ENCODE data around the gene PLCH1. TPM values are rescaled to one million over a fixed set of nuclear protein-coding genes. Genes with fewer than 3 reads are reported as not detected.

PLCH1 gene
- total and polyA plus RNA-seq, 2 of the 13 experiments (the other 11 are each of a cell fraction or from before 2014, with no cell fraction given) = 2.0 to 3.0 TPM

DNA sequence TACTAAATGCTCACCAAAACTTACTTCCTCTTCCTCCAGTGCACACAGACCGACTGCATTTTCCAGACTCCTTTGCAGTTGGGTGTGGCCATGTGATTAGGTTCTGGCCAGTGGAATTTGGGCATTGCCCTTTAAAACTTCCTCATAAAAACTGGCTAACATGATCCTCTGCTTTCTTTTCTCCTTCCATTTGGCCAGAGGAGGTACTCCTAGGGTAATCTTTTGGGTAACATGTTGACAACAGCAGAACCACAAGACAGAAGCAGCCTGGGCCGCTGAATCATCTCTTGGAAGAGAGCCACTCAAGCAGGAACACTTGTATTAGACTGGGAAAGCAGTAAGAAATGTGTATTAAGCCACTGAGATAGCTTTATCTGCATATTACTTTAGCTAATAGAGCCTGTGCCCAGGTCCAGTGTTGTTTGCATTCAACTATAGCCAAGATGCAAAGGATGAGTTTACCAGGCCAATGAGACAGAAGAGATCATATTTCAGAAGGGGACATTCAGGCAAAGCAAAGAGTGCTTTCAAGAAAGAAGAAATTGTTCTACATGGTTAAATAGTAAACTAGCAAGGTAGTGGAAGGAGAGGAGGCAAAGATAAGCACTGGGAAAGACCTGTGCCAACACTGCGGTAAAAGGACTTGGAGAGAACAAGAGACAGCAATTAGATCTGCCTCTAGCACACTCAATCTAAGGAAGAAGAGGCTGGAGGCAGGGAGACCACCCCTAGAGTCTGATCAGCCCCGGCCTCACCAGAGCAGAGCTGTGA lies 79.8 kb downstream of the PLCH1 start (continued):
- TF ChIP-seq, protein P1, sequence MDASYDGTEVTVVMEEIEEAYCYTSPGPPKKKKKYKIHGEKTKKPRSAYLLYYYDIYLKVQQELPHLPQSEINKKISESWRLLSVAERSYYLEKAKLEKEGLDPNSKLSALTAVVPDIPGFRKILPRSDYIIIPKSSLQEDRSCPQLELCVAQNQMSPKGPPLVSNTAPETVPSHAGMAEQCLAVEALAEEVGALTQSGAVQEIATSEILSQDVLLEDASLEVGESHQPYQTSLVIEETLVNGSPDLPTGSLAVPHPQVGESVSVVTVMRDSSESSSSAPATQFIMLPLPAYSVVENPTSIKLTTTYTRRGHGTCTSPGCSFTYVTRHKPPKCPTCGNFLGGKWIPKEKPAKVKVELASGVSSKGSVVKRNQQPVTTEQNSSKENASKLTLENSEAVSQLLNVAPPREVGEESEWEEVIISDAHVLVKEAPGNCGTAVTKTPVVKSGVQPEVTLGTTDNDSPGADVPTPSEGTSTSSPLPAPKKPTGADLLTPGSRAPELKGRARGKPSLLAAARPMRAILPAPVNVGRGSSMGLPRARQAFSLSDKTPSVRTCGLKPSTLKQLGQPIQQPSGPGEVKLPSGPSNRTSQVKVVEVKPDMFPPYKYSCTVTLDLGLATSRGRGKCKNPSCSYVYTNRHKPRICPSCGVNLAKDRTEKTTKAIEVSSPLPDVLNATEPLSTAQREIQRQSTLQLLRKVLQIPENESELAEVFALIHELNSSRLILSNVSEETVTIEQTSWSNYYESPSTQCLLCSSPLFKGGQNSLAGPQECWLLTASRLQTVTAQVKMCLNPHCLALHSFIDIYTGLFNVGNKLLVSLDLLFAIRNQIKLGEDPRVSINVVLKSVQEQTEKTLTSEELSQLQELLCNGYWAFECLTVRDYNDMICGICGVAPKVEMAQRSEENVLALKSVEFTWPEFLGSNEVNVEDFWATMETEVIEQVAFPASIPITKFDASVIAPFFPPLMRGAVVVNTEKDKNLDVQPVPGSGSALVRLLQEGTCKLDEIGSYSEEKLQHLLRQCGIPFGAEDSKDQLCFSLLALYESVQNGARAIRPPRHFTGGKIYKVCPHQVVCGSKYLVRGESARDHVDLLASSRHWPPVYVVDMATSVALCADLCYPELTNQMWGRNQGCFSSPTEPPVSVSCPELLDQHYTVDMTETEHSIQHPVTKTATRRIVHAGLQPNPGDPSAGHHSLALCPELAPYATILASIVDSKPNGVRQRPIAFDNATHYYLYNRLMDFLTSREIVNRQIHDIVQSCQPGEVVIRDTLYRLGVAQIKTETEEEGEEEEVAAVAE (CRISPR knock-in tag; IDR thresholded peaks at IDR 0.05; ENCODE audit: borderline replicate concordance) = no peak
- TF ChIP-seq ZNF451 (CRISPR knock-in tag; IDR thresholded peaks at IDR 0.05) (no peak), RXRA (CRISPR knock-in tag; IDR thresholded peaks at IDR 0.05) (no peak), SATB2 (CRISPR knock-in tag; IDR thresholded peaks at IDR 0.05) (no peak), FOSL1 (CRISPR knock-in tag; IDR thresholded peaks at IDR 0.05; ENCODE audit: borderline replicate concordance) (no peak), ATM (IDR thresholded peaks at IDR 0.05; ENCODE audit: borderline replicate concordance) (no peak), NFKBIZ (CRISPR knock-in tag; IDR thresholded peaks at IDR 0.05) (no peak), ZNF101 (CRISPR knock-in tag; IDR thresholded peaks at IDR 0.05; ENCODE audit: borderline replicate concordance, low read depth) (no peak), HNRNPL (IDR thresholded peaks at IDR 0.05; ENCODE audit: low read depth, low read length) (no peak), NFKB2 (CRISPR knock-in tag; IDR thresholded peaks at IDR 0.05; ENCODE audit: borderline replicate concordance) (no peak), ZFP90 (CRISPR knock-in tag; IDR thresholded peaks at IDR 0.05; ENCODE audit: borderline replicate concordance) (no peak), ETV6 (CRISPR knock-in tag; conservative IDR thresholded peaks at IDR 0.05) (no peak), MAFK (conservative IDR thresholded peaks at IDR 0.05 in 1 of 2, IDR thresholded peaks at IDR 0.05 in 1 of 2; ENCODE audit: low read length in 2 of 2) (no peak), ZC3H4 (CRISPR knock-in tag; IDR thresholded peaks at IDR 0.05; ENCODE audit: borderline replicate concordance) (no peak), CAMTA2 (CRISPR knock-in tag; IDR thresholded peaks at IDR 0.05; ENCODE audit: borderline replicate concordance) (no peak), RFX3 (CRISPR knock-in tag; IDR thresholded peaks at IDR 0.05) (no peak), RAD21 (CRISPR knock-in tag; IDR thresholded peaks at IDR 0.05) (no peak), ZSCAN20 (CRISPR knock-in tag; IDR thresholded peaks at IDR 0.05; ENCODE audit: borderline replicate concordance) (no peak)
- TF ChIP-seq, protein P2, sequence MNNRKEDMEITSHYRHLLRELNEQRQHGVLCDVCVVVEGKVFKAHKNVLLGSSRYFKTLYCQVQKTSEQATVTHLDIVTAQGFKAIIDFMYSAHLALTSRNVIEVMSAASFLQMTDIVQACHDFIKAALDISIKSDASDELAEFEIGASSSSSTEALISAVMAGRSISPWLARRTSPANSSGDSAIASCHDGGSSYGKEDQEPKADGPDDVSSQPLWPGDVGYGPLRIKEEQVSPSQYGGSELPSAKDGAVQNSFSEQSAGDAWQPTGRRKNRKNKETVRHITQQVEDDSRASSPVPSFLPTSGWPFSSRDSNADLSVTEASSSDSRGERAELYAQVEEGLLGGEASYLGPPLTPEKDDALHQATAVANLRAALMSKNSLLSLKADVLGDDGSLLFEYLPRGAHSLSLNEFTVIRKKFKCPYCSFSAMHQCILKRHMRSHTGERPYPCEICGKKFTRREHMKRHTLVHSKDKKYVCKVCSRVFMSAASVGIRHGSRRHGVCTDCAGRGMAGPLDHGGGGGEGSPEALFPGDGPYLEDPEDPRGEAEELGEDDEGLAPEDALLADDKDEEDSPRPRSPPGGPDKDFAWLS (CRISPR knock-in tag; IDR thresholded peaks at IDR 0.05; ENCODE audit: borderline replicate concordance) = no peak
- TF ChIP-seq, protein P3, sequence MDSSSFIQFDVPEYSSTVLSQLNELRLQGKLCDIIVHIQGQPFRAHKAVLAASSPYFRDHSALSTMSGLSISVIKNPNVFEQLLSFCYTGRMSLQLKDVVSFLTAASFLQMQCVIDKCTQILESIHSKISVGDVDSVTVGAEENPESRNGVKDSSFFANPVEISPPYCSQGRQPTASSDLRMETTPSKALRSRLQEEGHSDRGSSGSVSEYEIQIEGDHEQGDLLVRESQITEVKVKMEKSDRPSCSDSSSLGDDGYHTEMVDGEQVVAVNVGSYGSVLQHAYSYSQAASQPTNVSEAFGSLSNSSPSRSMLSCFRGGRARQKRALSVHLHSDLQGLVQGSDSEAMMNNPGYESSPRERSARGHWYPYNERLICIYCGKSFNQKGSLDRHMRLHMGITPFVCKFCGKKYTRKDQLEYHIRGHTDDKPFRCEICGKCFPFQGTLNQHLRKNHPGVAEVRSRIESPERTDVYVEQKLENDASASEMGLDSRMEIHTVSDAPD (CRISPR knock-in tag; IDR thresholded peaks at IDR 0.05) = 0 out of 2 replicates have a peak, but pooled peaks have one; percentile 24
- TF ChIP-seq, protein P4, sequence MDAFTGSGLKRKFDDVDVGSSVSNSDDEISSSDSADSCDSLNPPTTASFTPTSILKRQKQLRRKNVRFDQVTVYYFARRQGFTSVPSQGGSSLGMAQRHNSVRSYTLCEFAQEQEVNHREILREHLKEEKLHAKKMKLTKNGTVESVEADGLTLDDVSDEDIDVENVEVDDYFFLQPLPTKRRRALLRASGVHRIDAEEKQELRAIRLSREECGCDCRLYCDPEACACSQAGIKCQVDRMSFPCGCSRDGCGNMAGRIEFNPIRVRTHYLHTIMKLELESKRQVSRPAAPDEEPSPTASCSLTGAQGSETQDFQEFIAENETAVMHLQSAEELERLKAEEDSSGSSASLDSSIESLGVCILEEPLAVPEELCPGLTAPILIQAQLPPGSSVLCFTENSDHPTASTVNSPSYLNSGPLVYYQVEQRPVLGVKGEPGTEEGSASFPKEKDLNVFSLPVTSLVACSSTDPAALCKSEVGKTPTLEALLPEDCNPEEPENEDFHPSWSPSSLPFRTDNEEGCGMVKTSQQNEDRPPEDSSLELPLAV (CRISPR knock-in tag; conservative IDR thresholded peaks at IDR 0.05; ENCODE audit: low read depth) = no peak

Data from HepG2 (cell line).